Kidney tubule cell (primary cell): Measurements from ENCODE around the gene SLC35F6.

Experiments used
- DNase-seq: peaks from one replicate; pipeline ENCODE4 v3.0.0-alpha.2; 2018; ENCODE audit warnings: low spot score

SLC35F6 gene, protein sequence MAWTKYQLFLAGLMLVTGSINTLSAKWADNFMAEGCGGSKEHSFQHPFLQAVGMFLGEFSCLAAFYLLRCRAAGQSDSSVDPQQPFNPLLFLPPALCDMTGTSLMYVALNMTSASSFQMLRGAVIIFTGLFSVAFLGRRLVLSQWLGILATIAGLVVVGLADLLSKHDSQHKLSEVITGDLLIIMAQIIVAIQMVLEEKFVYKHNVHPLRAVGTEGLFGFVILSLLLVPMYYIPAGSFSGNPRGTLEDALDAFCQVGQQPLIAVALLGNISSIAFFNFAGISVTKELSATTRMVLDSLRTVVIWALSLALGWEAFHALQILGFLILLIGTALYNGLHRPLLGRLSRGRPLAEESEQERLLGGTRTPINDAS

GRCh38 chr2:26764078-26764887 is at the start of gene SLC35F6:
SLC35F6 (plus strand) TSS chr2:26764284; CDS start chr2:26764350, 66 bp downstream.
- DNase-seq, result peak; percentile 84

- no peak for DNase-seq
These were observed 48.4 kb upstream of the SLC35F6 start for GRCh38 chr2:26715528-26716270.

DNA sequence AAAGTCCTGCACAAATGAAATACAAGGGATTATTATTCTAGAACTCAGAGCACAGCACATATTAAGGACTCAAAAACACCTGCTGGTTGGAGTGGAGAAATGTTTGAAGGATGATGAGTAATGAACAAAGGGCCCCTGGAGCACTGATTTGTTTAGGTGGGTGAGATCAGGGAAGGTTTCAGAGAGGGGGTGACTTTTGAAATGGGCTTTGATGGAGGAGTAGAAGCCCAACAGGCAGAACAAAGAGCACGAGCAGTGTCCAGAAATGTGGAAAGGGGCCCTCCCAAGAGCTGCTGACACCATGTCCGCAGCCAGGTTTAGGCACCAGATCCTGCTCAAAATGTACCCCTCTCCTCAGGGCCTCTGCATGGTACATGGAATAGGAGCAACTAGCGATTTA is 47.7 kb upstream of the SLC35F6 start:
- DNase-seq, result no peak

GRCh38 chr2:26716769-26717168 is 47.3 kb upstream of the SLC35F6 start:
- no peak for DNase-seq

GRCh38 chr2:26717362-26717761 is 46.7 kb upstream of the SLC35F6 start:
- DNase-seq, result no peak

- DNase-seq, result no peak
These were observed 45.0 kb upstream of the SLC35F6 start for GRCh38 chr2:26718949-26719686.

DNA sequence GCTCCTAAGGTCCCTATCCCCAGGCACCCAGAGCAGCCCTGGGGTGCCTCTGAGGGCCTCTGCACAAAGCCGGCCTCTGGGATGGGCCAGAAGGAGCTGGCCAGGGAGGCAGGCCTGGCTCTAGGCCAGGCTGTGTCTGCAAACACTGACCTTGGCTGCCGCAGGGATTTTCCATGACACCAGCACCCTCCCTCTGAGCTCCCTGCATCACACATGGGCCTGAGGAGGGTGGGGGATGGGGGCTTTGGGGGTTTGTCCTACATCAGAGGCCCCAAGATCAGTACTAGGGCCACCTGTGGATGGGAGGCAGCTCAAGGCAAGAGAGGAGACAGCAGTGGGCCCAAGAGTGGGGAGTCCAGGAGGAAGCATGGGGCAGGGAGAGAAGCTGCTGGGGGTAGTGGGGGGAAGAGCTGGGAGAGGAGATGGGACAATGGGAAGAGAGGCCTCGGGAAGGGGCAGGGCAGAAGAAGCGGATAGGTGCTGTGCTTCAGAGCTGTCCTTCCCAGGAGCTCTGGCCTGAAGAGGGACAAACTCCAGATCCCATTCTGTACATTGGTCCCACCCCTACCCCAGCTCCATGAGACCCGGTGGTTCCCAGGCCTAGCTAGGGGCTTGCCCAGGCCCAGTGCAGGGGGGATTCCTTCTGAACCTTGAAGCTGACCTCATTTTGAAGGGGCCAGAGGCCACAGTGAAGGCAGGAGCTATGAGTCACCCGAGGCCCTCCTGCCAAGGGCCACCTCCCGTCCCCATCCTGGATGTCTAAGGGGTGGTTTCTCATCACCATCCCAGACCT is 43.6 kb upstream of the SLC35F6 start:
- DNase-seq, result peak; percentile 82

- peak; percentile 66 for DNase-seq
These were observed 42.7 kb upstream of the SLC35F6 start for GRCh38 chr2:26721115-26722032.

DNA sequence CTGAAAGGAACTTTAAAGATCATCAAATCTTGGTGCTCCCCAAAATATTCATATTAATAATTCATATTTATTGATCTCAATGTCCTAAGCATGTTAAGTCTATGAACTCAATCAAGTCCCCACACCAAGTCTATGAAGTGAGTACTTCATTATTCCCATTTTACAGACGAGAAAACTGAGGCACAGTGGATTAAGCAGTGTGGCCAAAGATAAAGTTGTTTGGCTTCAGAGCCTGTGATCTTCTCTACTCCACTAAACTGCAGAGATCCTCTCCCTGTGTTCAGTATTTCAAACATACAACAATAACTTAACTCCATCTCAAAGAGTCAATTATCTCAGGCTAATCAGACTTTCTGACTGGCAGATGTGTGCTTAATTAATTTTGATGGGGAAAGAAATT is 41.8 kb upstream of the SLC35F6 start:
- no peak for DNase-seq

DNA sequence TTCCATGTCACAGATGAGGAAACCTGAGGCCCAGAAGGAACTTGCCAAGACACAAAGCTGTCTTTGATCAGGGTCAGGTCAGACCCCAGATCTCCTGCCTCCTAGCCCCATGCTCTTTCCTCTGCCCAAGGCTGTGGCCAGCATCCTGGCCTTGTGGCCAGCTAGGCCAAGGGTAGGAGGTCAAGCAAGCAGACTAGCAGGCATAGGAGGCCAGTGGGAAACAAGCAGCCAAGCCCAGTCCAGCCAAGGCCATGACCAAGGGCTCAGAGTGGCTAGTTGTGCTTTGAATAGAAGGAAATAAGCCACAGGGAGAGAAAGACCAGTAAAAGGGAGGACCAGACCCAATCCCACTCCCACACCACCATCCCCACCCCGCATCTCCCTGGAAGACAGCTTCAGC is 41.2 kb upstream of the SLC35F6 start:
- no peak for DNase-seq

GRCh38 chr2:26723475-26723874 is 40.6 kb upstream of the SLC35F6 start:
- DNase-seq, result no peak

DNA sequence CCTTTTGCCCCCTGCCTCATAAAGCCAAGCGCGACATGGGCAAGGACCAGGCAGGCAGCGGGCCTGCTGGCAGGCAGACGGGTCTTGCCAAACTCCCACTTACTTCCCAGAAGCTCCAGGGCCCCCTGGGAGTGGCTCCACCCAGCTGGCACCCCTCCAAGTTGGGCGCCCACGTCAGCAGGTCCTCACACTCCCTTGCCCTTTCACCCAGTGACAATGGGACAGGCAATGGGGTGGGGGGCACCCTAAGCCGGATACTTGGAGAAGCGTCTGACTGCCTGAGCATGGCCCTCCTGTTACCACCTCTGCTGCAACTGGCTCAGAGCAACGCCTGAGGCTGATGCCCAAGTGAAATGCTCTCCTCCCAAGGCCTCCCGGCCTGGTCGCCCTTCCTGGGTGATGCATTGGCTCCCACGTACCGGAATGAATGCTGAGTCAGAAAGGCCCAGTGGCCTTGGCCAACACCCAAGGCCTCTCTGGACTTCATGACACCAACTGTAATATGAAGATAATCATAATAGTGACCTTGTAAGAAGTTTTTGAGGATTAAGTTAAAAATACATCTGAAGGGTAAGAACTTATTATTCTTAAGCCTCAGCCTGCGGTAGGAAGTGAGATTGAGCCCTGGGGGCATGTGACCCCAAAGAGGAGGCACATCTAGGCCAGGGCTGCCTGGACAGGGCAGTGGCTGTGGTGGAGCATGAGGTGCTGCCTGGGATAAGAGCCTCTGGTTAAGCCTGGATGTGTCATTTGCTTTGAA is 39.9 kb upstream of the SLC35F6 start:
- peak; percentile 91 for DNase-seq

DNA sequence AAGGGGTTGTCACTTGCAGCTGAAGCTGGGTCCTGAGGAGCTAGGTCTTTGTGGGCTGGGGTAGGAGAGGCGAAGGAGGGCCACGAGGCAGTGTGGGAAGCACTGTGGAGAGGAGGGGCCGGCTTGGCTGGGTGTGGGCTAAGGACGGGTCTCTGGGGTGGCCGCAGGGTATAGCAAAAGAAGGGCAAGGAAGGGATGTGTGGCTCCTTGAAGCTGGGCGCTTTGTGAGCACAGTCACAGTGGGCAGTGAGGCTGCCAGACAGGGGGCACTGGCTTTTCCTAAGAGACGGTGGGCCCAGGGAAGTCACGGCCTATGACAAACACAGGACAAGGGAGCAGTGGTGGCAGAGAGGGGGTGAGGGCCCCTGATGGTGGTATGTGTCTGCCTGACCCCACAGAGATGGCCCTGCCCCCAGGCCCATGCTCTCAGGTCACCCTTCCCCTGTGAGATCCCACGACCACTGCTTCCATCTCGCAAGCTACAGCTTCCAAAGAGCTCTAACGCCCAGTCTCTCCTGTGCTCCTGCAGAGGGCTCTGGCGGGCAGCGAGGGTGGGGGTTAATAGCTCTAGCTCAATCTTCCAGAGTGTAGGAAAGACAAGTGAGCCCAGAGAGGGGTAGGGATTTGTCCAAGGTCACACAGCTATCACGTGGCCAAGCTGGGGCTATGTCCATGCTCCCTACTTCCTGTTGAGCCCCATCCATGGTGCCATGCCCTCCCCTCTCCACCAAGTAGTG is 39.1 kb upstream of the SLC35F6 start:
- DNase-seq, result no peak

- no peak for DNase-seq
These were observed 38.6 kb upstream of the SLC35F6 start for GRCh38 chr2:26725521-26725820.

DNA sequence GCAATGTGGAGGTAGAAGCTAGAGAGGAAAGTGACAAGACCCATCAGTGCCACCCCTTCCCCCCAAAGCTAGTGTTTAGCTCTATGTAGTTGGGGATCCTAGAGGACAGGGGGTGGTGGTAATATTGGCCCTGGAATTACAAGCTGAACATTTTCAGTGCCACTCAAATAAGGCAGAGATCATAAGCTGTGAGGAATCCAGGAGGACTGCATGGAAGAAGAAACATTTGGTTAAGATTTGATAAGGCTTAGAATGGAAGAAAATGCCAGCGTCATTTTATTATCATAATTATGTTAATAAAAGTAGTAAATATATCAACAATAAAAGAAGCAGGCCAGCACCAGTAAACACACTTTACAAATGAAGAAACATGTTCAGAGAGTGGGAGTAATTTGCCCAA is 37.9 kb upstream of the SLC35F6 start:
- DNase-seq, result no peak

DNA sequence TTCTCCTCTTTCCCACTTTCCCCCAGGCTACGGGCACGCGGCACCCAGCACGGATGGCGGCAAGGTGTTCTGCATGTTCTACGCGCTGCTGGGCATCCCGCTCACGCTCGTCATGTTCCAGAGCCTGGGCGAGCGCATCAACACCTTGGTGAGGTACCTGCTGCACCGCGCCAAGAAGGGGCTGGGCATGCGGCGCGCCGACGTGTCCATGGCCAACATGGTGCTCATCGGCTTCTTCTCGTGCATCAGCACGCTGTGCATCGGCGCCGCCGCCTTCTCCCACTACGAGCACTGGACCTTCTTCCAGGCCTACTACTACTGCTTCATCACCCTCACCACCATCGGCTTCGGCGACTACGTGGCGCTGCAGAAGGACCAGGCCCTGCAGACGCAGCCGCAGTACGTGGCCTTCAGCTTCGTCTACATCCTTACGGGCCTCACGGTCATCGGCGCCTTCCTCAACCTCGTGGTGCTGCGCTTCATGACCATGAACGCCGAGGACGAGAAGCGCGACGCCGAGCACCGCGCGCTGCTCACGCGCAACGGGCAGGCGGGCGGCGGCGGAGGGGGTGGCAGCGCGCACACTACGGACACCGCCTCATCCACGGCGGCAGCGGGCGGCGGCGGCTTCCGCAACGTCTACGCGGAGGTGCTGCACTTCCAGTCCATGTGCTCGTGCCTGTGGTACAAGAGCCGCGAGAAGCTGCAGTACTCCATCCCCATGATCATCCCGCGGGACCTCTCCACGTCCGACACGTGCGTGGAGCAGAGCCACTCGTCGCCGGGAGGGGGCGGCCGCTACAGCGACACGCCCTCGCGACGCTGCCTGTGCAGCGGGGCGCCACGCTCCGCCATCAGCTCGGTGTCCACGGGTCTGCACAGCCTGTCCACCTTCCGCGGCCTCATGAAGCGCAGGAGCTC is 36.2 kb upstream of the SLC35F6 start:
- DNase-seq, result no peak

GRCh38 chr2:26729311-26729710 is 34.8 kb upstream of the SLC35F6 start:
- no peak for DNase-seq
